Activated naive CD8-positive, alpha-beta T cell treated with anti-CD3 and anti-CD28 coated beads, Interleukin-2, amount 10 ng/mL, durations not matched to agents 7 days and 5 days (primary cell): Measurements from ENCODE around the gene TMED4. TPM values are rescaled to one million over a fixed set of nuclear protein-coding genes. Genes with fewer than 3 reads are reported as not detected.
"Not testable (repeated sequence)": the region's sequence is repeated elsewhere in the genome, so short reads cannot be mapped to it uniquely, and the experiment has no call there.

Experiments used
- ATAC-seq: fragments of 150-1000 bp; cut with Tn5 transposase; one replicate; pipeline ENCODE4 v1.10.0; 2021; ENCODE audit warnings: low read depth, moderate library complexity
- POLR2A ChIA-PET: fragments of 350-600 bp; sonication (Branson Sonifier 250); formaldehyde crosslinking; loops from one replicate; lab custom pipeline; 2021; ENCODE audit warnings: antibody characterized with exemption; lab: Charles Lee
- DNase-seq: peaks from one replicate; pipeline ENCODE4 v3.0.0; 2021
- H3K27ac Mint-ChIP-seq: one replicate; pipeline ENCODE4 v1.8.0; 2022; ENCODE audit warnings: mild to moderate bottlenecking, mixed read lengths
- H3K27me3 Mint-ChIP-seq: one replicate; pipeline ENCODE4 v1.8.0; 2022; ENCODE audit warnings: mild to moderate bottlenecking, moderate library complexity, mixed read lengths
- H3K36me3 Mint-ChIP-seq: one replicate; pipeline ENCODE4 v1.8.0; 2021; ENCODE audit warnings: mild to moderate bottlenecking, mixed read lengths
- H3K4me1 Mint-ChIP-seq: one replicate; pipeline ENCODE4 v1.8.0; 2021; ENCODE audit warnings: mixed read lengths
- H3K4me3 Mint-ChIP-seq: one replicate; pipeline ENCODE4 v1.8.0; 2022; ENCODE audit warnings: mild to moderate bottlenecking, moderate library complexity, mixed read lengths
- H3K9me3 Mint-ChIP-seq: one replicate; pipeline ENCODE4 v1.8.0; 2021; ENCODE audit warnings: mixed read lengths
- total RNA-seq, 2 experiments: library from RNA; stranded (reverse); gene quantifications; one replicate each; pipeline ENCODE4 v1.2.3, GENCODE V29; 2021

Gene TMED4
- total RNA-seq, 2 experiments from 2014 or later, result 91.4 to 94.3 TPM

DNA sequence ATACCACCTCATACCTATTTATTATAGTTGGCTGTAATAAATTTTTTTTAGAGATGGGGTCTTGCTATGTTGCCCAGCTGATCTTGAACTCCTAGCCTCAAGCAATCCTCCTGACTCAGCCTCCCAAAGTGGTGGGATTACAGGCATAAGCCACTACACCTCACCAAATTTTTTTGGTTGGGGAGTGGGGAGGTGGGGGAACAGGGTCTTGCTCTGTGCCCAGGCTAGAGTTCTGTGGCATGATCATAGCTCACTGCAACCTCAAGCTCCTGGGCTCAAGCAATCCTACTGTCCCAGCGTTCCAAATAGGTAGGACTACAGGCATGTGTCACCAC, 20.5 kb upstream of the TMED4 start:
- no peaks in the 10 kb centered on the region for H3K9me3 Mint-ChIP-seq
- DNase-seq (no peak), ATAC-seq (no peak)
- peaks cover 3% of the 10 kb centered on the region for H3K36me3 Mint-ChIP-seq
- no peak overlapping the region for H3K27ac Mint-ChIP-seq
- peaks cover 14% of the 10 kb centered on the region for H3K4me1 Mint-ChIP-seq
- no peak overlapping the region for H3K4me3 Mint-ChIP-seq
- peaks cover 21% of the 10 kb centered on the region for H3K27me3 Mint-ChIP-seq
- POLR2A ChIA-PET, result interaction anchor here (0.7 kb wide), 1 partner anchor 62 kb away, joined by 3 read pairs; no protein-coding TSS in a partner anchor

DNA sequence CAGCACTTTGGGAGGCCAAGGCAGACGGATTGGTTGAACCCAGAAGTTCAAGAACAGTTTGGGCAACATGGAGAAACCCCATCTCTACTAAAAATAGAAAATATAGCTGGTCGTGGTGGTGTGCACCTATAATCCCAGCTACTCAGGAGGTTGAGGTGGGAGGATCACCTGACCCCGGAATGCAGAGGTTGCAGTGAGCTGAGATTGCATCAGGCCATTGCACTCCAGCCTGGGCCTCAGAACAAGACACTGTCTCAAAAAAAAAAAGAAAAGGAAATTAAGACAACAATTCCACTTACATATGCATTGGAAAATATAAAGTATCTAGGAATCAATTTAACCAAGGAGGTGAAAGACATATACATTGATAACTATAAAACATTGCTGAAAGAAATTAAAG, 17.2 kb upstream of the TMED4 start:
- no peaks in the 10 kb centered on the region for H3K9me3 Mint-ChIP-seq
- H3K4me3 Mint-ChIP-seq, result no peak overlapping the region
- ATAC-seq (no peak), DNase-seq (no peak)
- no peaks in the 10 kb centered on the region for H3K36me3 Mint-ChIP-seq
- POLR2A ChIA-PET, result interaction anchor here (1.3 kb wide), 1 partner anchor 26 kb away, joined by 3 read pairs; the partner anchor contains the start of gene DDX56
- no peak overlapping the region for H3K27ac Mint-ChIP-seq
- peaks cover 4% of the 10 kb centered on the region for H3K4me1 Mint-ChIP-seq
- peaks cover 20% of the 10 kb centered on the region for H3K27me3 Mint-ChIP-seq

DNA sequence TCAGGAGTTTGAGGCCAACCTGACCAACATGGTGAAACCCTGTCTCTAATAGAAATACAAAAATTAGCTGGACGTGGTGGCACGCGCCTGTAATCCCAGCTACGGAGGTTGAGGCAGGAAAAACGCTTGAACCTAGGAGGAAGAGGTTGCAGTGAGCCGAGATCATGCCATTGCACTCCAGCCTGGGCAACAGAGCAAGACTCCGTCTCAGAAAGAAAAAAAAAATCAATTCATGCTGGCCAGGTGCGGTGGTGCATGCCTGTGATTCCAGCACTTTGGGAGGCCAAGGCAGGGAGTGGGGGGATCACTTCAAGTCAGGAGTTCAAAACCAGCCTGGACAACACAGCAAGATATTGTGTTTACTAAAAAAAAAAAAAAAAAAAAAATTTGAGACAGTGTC, 15.2 kb upstream of the TMED4 start:
- POLR2A ChIA-PET, H3K4me3 Mint-ChIP-seq, ATAC-seq, H3K4me1 Mint-ChIP-seq, H3K9me3 Mint-ChIP-seq, H3K27ac Mint-ChIP-seq, H3K36me3 Mint-ChIP-seq, DNase-seq: not testable (repeated sequence)
- H3K27me3 Mint-ChIP-seq, result peaks cover 19% of the 10 kb centered on the region

DNA sequence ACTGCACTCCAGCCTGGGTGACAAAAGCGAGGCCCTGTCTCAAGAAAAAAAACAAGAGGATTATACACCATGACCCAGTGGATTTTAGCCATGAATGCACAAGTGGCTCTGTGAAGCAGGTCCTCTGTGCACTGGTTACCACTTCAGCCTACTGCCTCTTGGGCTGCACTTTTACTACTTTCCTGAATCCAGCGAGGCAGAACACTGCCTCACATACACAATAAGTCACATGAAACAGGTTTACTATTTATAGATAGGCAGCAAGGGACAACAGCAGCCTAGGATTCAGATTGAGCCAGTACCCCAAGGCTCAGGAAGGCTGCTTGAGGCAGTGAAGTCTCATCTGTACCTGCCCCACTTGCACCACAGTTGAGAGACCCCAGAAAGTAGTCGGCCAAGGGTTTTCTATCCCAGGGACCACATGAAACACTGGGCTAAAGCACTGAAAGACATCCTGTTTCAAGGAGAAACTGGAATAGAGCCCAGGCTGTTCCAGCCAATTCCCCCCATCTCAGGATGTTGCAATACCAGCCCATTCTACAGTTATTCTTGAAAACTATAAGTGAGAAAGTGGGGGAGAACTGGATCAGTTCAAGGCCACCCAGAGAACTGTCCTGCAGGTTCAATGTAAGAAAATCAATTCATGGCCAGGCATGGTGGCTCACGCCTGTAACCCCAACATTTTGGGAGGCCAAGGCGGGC, 14.1 kb upstream of the TMED4 start:
- peaks cover 19% of the 10 kb centered on the region for H3K27me3 Mint-ChIP-seq

DNA sequence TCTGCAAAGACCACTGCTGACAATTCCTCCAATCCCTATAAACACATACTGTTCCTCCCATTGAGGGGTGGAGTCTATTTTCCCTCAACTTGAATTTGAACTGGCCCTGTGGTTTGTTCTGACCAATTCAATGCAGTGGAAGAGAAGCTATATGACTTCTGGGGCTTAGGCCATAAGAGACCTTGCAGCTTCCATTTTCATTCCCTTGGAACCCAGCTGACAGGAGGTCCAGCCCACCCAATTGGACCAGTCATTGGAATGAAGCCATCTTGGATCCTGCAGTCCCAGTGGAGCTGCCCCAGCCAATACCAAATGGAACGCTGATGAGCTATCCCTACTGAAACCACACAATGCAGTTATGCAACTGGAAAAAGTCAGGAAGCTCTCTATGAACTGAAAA, 8.9 kb upstream of the TMED4 start:
- Mint-ChIP-seq H3K36me3 (no peaks in the 10 kb centered on the region), H3K9me3 (no peaks in the 10 kb centered on the region), H3K27me3 (peaks cover 5% of the 10 kb centered on the region), H3K4me1 (peaks cover 9% of the 10 kb centered on the region), H3K27ac (no peak overlapping the region), H3K4me3 (no peak overlapping the region)
- ATAC-seq (no peak), DNase-seq (no peak)
- POLR2A ChIA-PET, result interaction anchor here (0.6 to 1.3 kb wide), 4 partner anchors 8 to 427 kb away, joined by 4 to 5 read pairs (median 4); partner anchors contain the start of gene TMED4

More for the DNA sequence above, 14.1 kb upstream of the TMED4 start:
- ATAC-seq, result no peak
- Mint-ChIP-seq H3K4me3 (no peak overlapping the region), H3K9me3 (no peaks in the 10 kb centered on the region), H3K4me1 (peaks cover 2% of the 10 kb centered on the region), H3K36me3 (no peaks in the 10 kb centered on the region), H3K27ac (no peak overlapping the region)
- DNase-seq, result no peak
- POLR2A ChIA-PET, result interaction anchor here (0.6 kb wide), 1 partner anchor 142 kb away, joined by 3 read pairs; no protein-coding TSS in a partner anchor

DNA sequence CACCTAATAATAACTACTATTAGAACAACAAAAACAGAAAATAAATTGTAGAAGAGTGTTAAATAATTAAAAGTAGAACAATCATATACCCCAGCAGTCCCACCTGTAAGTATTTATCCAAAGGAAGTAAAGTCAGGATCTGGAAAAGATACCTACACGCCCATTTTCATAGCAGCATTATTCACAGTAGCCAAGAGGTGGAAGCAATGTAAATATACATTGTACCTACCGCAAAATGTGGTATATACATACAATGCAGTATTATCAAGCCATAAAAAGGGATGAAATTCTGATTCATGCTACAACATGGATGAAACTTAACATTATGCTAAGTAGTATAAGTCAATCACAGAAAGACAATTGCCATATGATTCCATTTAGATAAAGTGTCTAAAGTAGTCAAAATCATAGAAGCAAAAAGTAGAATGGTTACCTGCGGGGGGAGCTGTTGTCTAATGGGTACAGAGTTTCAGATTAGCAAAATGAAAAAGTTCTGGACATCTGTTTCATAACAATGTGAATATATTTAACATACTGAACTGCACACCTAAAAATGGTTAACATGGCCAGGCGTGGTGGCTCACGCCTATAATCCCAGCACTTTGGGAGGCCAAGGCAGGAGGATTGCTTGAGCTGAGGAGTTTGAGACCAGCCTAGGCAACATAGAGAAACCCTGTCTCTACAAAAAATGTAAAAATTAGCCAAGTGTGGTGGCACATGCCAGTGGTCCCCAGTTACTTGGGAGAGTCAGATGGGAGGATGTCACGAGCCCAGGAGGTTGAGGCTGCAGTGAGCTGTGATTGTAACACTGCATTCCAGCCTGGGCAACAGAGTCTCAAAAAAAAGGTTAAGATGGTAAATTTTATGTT, 6.0 kb upstream of the TMED4 start:
- Mint-ChIP-seq H3K36me3 (no peaks in the 10 kb centered on the region), H3K4me3 (no peak overlapping the region), H3K27me3 (peaks cover 9% of the 10 kb centered on the region), H3K27ac (peak overlapping the region; percentile 60), H3K9me3 (no peaks in the 10 kb centered on the region), H3K4me1 (peaks cover 10% of the 10 kb centered on the region)
- peak; percentile 70 for ATAC-seq
- DNase-seq, result peak; percentile 41
- POLR2A ChIA-PET, result interaction anchor here (1.0 to 1.2 kb wide), 2 partner anchors 18 to 260 kb away, joined by 3 to 9 read pairs; partner anchors contain the start of genes H2AZ2 and OGDH

DNA sequence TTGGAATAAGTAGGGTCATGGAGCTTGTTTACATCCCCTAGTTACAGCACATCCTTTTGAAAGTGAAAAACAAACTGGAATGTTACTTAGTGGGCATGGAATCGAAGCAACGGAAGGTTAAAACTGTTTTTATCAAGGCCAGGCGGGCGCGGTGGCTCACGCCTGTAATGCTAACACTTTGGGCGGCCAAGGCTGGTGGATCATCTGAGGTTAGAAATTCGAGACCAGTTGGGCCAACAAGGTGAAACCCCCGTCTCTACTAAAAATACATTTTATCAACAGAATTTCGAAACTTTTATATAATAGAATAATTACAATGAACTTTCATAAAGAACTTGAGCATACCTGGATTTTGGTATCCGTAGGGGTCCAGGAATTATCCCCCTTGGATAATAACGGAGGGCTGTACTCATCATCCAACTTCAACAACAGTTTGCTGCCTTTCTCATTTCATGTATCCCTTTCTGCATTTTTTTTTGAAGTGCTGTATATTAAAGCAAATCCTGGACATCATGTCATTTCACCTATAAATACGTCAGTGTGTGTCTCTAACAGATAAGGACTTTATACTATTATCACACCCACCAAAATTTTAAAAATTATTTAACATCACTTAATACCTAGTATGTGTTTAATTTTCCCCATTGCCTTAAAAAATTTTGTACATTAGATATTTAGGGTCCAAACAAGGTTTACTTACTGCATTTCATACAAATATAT, 1.3 kb upstream of the TMED4 start:
- Mint-ChIP-seq H3K27ac (peak overlapping the region; percentile 95), H3K9me3 (no peaks in the 10 kb centered on the region), H3K4me1 (peaks cover 29% of the 10 kb centered on the region), H3K4me3 (peak overlapping the region; percentile 93), H3K36me3 (peaks cover 18% of the 10 kb centered on the region), H3K27me3 (peaks cover 7% of the 10 kb centered on the region)
- DNase-seq (no peak), ATAC-seq (no peak)
- POLR2A ChIA-PET, result interaction anchor here (0.6 to 3.3 kb wide), 12 partner anchors 8 to 302 kb away, joined by 3 to 43 read pairs (median 11); partner anchors contain the start of genes DDX56, H2AZ2, OGDH and PURB

DNA sequence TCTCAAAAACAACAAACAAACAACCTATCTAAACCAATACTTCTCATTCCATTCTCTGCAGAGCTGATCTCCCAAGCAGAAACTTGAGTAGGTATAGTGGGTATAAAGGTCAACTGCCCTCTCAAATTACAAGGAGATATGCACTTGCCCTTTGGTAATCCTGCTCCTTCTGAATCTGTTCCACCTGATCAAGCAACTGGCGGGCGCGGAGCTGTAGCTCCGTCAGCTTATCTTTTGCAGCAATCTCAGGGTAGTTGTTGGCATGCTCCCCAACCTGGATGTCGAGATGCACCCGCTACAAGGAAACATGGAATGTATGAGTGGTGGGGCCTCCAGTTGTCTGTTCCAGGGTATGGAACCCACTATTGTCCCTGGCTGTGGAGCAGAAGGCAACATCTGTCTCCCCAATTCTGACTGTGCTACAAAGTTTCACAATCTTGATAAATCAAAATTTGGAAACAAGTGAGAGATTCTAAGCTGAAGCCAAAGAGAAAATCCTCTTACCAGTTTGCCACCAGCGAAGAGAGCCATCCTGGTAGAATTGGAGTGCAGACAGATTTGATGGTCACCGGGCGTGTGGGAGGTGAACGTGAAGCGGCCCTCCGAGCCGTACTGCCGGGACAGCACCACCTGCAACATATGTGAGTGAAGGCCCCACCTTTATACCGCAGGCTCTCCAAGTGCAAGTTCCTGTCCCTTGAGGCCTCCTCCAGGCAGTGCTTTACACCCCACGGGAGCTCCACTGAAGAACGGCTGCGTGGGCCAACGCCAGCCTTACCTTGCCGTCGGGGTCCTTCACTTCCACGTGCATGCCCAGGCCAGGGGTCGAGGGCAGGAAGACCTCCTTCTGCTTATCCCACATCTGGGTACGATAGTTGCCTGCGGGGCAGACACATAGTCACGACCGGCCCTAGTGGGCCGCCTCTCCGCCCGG, 819 bp downstream of the TMED4 start:
- Mint-ChIP-seq H3K9me3 (no peaks in the 10 kb centered on the region), H3K27me3 (peaks cover 7% of the 10 kb centered on the region), H3K27ac (peak overlapping the region; percentile 95)

DNA sequence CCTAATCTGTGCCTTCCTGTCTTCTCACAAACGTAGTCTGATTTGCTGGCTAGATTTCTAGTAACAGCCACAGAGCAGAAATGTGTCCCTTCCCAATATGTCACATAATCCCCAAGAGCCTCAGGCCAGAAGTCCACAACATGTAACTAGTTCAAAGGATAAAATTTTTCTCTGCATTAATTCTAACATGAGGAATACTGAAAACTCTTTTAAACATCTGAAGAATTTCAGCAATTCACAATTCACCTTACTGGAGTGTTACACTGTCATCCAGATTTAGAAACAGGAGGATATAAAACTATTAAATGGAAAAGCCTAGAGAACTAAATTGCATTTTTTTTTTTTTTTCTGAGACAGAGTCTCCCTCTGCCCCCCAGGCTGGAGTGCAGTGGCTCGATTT, 5.8 kb downstream of the TMED4 start:
- H3K36me3 Mint-ChIP-seq, result peaks cover 38% of the 10 kb centered on the region
- H3K4me1 Mint-ChIP-seq, result peaks cover 37% of the 10 kb centered on the region
- POLR2A ChIA-PET, result no interaction called here
- ATAC-seq (no peak), DNase-seq (no peak)
- H3K27me3 Mint-ChIP-seq, result no peaks in the 10 kb centered on the region
- H3K4me3 Mint-ChIP-seq, result no peak overlapping the region
- peak overlapping the region; percentile 60 for H3K27ac Mint-ChIP-seq
- H3K9me3 Mint-ChIP-seq, result no peaks in the 10 kb centered on the region

More for the DNA sequence above, 819 bp downstream of the TMED4 start:
- POLR2A ChIA-PET, result interaction anchor here (0.6 to 3.3 kb wide), 21 partner anchors 8 to 446 kb away, joined by 3 to 43 read pairs (median 4); partner anchors contain the start of genes DDX56, H2AZ2, OGDH and PPIA
- Mint-ChIP-seq H3K4me1 (peaks cover 23% of the 10 kb centered on the region), H3K4me3 (peak overlapping the region; percentile 93), H3K36me3 (peaks cover 23% of the 10 kb centered on the region)
- DNase-seq, result peak; percentile 71
- peak; percentile 41 for ATAC-seq

DNA sequence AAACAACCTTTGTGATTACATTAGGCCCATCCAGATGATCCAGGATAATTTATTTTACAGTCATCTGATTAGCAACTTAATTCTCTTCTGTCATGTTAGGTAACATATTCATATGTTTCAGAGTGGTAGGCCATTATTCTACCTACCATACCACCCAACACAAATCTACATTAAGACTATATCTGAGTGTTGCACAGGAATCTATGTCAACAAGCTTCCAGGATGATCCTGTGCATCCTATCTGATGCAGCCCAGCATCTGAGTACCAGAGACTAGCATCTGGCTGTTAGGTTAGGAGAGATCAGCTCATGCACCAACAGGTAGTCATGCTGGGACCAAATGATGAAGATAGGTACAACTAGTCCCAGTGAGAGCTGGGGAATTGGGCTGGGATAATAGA, 7.0 kb downstream of the TMED4 start:
- H3K36me3 Mint-ChIP-seq, result peaks cover 33% of the 10 kb centered on the region
- H3K9me3 Mint-ChIP-seq, result no peaks in the 10 kb centered on the region
- peak overlapping the region; percentile 96 for H3K4me3 Mint-ChIP-seq
- no peaks in the 10 kb centered on the region for H3K27me3 Mint-ChIP-seq
- DNase-seq, result no peak
- peak overlapping the region; percentile 95 for H3K27ac Mint-ChIP-seq
- H3K4me1 Mint-ChIP-seq, result peaks cover 32% of the 10 kb centered on the region
- POLR2A ChIA-PET, result interaction anchor here (0.6 to 1.0 kb wide), 4 partner anchors 8 to 260 kb away, joined by 3 to 4 read pairs (median 4); partner anchors contain the start of gene OGDH
- no peak for ATAC-seq

DNA sequence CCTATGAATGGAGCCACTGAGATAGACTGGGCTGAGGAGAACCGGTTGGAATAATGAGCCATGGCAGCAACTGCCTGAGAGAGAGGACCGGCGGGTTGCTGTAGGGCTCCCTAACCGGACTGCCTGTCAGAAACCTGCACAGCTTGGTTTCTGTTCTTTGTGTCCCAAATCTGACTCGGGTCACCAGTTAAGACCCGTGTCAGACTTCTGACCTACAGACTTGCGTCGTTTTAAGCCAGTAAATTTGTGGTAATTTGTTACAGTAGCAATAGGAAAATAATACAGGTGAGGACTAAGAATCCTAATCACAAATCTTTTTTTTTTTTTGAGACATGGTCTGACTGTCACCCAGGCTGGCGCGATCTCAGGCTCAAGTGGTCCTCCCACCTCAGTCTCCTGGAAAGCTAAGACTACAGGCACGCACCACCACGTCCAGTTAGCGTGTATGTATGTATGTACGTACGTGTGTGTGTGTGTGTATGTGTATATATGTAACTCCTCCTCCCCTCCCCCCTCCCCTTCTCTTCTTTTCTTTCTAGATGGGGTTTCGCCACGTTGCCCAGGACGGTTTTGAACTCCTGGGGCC, 7.7 kb downstream of the TMED4 start:
- H3K4me3 Mint-ChIP-seq, result peak overlapping the region; percentile 96
- peaks cover 32% of the 10 kb centered on the region for H3K36me3 Mint-ChIP-seq
- no peak for ATAC-seq

More for the DNA sequence above, 7.7 kb downstream of the TMED4 start:
- Mint-ChIP-seq H3K9me3 (no peaks in the 10 kb centered on the region), H3K4me1 (peaks cover 26% of the 10 kb centered on the region), H3K27ac (peak overlapping the region; percentile 95), H3K27me3 (no peaks in the 10 kb centered on the region)
- POLR2A ChIA-PET, result interaction anchor here (0.6 to 2.5 kb wide), 17 partner anchors 7 to 401 kb away, joined by 3 to 25 read pairs (median 4); partner anchors contain the start of genes H2AZ2, NUDCD3, OGDH and PURB
- DNase-seq, result no peak
